Mononuclear cell (primary cell): Measurements from ENCODE around the gene C6orf58. TPM values are rescaled to one million over a fixed set of nuclear protein-coding genes. Genes with fewer than 3 reads are reported as not detected.

Experiments
- H3K27me3 ChIP-seq: 2 replicates; pipeline ENCODE4 v1.6.0; 2011; ENCODE audit warnings: low read length, control low read depth; ENCODE audit not compliant: insufficient read depth
- H3K4me1 ChIP-seq: 2 replicates; pipeline ENCODE4 v1.5.1; 2011; ENCODE audit warnings: mild to moderate bottlenecking, low read length, control low read depth; ENCODE audit not compliant: insufficient read depth
- H3K4me3 ChIP-seq: 2 replicates; pipeline ENCODE4 v1.5.1; 2011; ENCODE audit warnings: mild to moderate bottlenecking, low read length, moderate library complexity
- H3K9me3 ChIP-seq: 2 replicates; pipeline ENCODE4 v1.5.1; 2011; ENCODE audit warnings: low read depth, mild to moderate bottlenecking, control low read depth, low read length
- total RNA-seq: library from RNA; depleted of rRNA; stranded (reverse); fragments of >200 nt; gene quantifications from one replicate; pipeline ENCODE4 v1.2.3, GENCODE V29; 2012

C6orf58 gene
- total RNA-seq, 1 donor = not detected

DNA sequence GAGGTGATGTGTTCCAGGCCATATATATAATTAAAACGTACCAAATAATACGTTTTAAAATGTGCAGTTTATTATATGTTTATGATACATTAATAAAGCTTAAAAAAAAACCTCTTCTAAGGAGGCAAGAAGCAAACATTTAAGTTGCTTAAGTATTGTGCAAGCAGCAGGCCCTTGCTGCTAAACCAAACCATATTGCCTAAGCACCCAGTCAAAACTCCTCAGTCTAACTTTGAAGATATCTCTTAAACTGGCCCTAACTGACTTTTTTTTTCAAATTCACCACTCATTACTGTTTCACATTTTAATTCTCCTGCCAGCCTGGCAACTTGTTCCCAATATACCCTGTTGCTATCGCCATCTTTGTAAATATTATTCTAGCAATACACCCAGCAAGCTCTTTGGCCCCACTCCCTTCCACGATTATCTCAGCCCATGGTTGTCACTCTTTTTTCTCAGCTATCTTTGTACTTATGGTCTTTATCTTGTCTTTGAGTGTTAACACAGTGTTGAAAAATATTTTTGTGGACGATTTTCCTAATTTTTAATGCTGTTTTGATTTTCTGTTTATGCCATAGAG is 60.9 kb downstream of the C6orf58 start:
- Histone ChIP-seq H3K27me3 (no peaks in the 10 kb centered on the region), H3K4me1 (no peaks in the 10 kb centered on the region), H3K9me3 (no peaks in the 10 kb centered on the region), H3K4me3 (no peak overlapping the region)

Other genes starting within 250 kb of the C6orf58 start
- 17.9 TPM for gene ECHDC1, start 233.6 kb upstream of the C6orf58 start, total RNA-seq
- gene KIAA0408, start 117.8 kb upstream of the C6orf58 start, total RNA-seq = 1.0 TPM